Measurements from ENCODE around the gene CPA5.
"Not testable (repeated sequence)": the region's sequence is repeated elsewhere in the genome, so short reads cannot be mapped to it uniquely, and the experiment has no call there.

GRCh38 chr7:130321542-130322229 lies 22.9 kb upstream of the CPA5 start:
- TF ChIP-seq CTCF, POLR2A (IDR thresholded peaks at IDR 0.05): not testable (repeated sequence)

Data from right lobe of liver (tissue), 4 donors.